C4-2B (cell line): ENCODE measurements around the gene SEC16A.

Experiments used
- CTCF ChIP-seq: fragments of 450-650 bp; conservative IDR thresholded peaks from 2 replicates; pipeline ENCODE4 v1.5.1; 2017; ENCODE audit warnings: mild to moderate bottlenecking
- ZFX ChIP-seq: fragments of 450-650 bp; IDR thresholded peaks from 2 replicates; pipeline ENCODE4 v1.6.1; 2017

- TF ChIP-seq CTCF (peak; percentile 98), ZFX (no peak)
These were observed 5.7 kb upstream of the SEC16A start for GRCh38 chr9:136488247-136489214.
